ENCODE measurements around the gene LPIN1.

DNA sequence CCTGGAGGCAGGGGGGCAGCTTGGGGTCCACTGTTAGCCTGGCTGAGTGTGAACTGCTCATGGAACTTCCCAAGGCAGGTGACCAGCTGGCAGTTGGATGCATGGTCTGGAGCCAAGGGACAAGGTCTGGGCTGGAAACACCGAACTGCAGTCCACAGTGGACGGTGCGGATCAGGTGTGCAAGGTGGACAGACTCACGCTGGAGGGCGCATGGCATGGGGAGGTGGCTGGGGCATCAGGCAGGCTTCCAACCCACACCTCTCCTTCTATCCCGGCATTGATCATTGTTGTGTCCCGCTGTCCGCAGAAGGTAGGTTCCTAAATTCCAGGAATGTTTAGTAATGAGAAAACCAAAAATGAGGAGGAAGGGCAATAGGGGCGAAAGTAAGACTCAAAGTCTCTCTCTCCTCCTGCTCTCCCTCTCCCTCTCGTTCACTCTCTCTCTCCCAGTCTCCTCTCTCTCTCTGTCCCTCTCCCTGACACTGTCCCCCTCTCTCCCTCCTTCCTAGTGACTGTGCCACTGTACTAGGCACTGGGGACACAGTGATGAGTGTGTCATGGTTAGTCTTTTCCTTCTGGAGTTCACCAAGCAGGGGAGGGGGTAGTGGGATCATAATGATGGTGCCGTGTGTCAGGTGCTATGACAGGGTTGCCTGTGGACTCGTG lies 30.3 kb upstream of the LPIN1 start:
- TF ChIP-seq, protein P1, sequence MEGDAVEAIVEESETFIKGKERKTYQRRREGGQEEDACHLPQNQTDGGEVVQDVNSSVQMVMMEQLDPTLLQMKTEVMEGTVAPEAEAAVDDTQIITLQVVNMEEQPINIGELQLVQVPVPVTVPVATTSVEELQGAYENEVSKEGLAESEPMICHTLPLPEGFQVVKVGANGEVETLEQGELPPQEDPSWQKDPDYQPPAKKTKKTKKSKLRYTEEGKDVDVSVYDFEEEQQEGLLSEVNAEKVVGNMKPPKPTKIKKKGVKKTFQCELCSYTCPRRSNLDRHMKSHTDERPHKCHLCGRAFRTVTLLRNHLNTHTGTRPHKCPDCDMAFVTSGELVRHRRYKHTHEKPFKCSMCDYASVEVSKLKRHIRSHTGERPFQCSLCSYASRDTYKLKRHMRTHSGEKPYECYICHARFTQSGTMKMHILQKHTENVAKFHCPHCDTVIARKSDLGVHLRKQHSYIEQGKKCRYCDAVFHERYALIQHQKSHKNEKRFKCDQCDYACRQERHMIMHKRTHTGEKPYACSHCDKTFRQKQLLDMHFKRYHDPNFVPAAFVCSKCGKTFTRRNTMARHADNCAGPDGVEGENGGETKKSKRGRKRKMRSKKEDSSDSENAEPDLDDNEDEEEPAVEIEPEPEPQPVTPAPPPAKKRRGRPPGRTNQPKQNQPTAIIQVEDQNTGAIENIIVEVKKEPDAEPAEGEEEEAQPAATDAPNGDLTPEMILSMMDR (IDR thresholded peaks at IDR 0.05), result no peak
- no peak for TF ChIP-seq POLR2A (IDR thresholded peaks at IDR 0.05; ENCODE audit: low read depth)

All from esophagus muscularis mucosa (tissue), 3 donors.